ENCODE results near the gene KLHL41. TPM values are rescaled to one million over a fixed set of nuclear protein-coding genes. Genes with fewer than 3 reads are reported as not detected.
"Not testable (repeated sequence)": the region's sequence is repeated elsewhere in the genome, so short reads cannot be mapped to it uniquely, and the experiment has no call there.

KLHL41 gene
- total RNA-seq, 1 donor from 2014 or later, result 163 TPM

GRCh38 chr2:169546756-169547155 lies 37.3 kb downstream of the KLHL41 start:
- Histone ChIP-seq H3K9me3 (replicated peaks) (no peaks in the 10 kb centered on the region), H3K4me1 (peaks cover 11% of the 10 kb centered on the region), H3K27ac (replicated peaks) (no peak overlapping the region), H3K4me3 (no peak overlapping the region), H3K36me3 (peaks cover 74% of the 10 kb centered on the region), H3K27me3 (ENCODE audit: low read depth) (no peaks in the 10 kb centered on the region)
- intact Hi-C loops (cut with micrococcal nuclease), result no loop called here
- DNase-seq, result no peak
- TF ChIP-seq, protein P1, sequence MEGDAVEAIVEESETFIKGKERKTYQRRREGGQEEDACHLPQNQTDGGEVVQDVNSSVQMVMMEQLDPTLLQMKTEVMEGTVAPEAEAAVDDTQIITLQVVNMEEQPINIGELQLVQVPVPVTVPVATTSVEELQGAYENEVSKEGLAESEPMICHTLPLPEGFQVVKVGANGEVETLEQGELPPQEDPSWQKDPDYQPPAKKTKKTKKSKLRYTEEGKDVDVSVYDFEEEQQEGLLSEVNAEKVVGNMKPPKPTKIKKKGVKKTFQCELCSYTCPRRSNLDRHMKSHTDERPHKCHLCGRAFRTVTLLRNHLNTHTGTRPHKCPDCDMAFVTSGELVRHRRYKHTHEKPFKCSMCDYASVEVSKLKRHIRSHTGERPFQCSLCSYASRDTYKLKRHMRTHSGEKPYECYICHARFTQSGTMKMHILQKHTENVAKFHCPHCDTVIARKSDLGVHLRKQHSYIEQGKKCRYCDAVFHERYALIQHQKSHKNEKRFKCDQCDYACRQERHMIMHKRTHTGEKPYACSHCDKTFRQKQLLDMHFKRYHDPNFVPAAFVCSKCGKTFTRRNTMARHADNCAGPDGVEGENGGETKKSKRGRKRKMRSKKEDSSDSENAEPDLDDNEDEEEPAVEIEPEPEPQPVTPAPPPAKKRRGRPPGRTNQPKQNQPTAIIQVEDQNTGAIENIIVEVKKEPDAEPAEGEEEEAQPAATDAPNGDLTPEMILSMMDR (IDR thresholded peaks at IDR 0.05; ENCODE audit: borderline replicate concordance), result no peak

DNA sequence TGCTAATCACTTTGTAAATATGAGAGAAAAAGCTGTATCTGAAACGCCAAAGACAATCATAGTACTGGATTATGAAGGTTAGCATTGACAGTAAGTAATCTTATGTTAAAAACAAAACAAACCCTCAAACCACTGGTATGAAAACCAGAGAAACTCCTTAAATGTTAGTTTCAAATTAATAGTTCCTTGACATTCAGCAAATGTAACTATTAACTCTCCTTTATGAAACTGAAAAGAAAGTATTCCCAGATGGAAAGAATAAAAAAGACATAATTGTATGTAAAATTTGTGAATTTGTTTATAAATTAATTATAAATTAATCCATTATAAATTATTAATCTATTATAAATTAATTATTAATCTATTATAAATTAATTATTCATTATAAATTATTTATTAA lies 51.9 kb downstream of the KLHL41 start:
- peaks cover 56% of the 10 kb centered on the region for H3K36me3 ChIP-seq
- no peak overlapping the region for H3K4me3 ChIP-seq
- TF ChIP-seq, protein P1 (IDR thresholded peaks at IDR 0.05; ENCODE audit: borderline replicate concordance), result no peak
- no peaks in the 10 kb centered on the region for H3K9me3 ChIP-seq (replicated peaks)
- no peak overlapping the region for H3K27ac ChIP-seq (replicated peaks)
- intact Hi-C loops (cut with micrococcal nuclease), result no loop called here
- no peaks in the 10 kb centered on the region for H3K27me3 ChIP-seq (ENCODE audit: low read depth)
- H3K4me1 ChIP-seq, result no peaks in the 10 kb centered on the region
- no peak for DNase-seq

GRCh38 chr2:169562084-169562483 lies 52.6 kb downstream of the KLHL41 start:
- peaks cover 55% of the 10 kb centered on the region for H3K36me3 ChIP-seq
- H3K9me3 ChIP-seq (replicated peaks); DNase-seq; H3K4me1 ChIP-seq; H3K4me3 ChIP-seq; H3K27me3 ChIP-seq (ENCODE audit: low read depth); intact Hi-C loops (cut with micrococcal nuclease); H3K27ac ChIP-seq (replicated peaks): not testable (repeated sequence)

DNA sequence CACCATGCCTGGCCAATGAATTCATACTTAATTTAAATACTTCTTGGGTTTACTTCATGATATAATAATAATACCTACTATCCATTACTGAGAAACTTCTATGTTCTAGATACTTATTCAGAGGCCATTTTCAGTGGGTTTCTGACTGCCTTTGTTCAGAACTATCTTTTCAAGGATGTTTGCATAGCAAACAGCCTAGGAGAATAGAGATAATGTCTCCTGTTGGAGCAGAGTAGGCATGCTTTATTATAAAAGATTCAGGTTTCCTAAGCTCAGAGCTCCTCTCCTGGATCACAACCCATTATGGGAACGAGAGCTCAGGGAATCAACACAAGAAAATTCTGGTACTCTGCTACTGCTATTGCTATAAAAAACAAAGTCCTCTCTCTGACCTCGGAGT lies 53.0 kb downstream of the KLHL41 start:
- Histone ChIP-seq H3K9me3 (replicated peaks) (no peaks in the 10 kb centered on the region), H3K4me3 (no peak overlapping the region), H3K27ac (replicated peaks) (no peak overlapping the region), H3K27me3 (ENCODE audit: low read depth) (no peaks in the 10 kb centered on the region), H3K4me1 (no peaks in the 10 kb centered on the region), H3K36me3 (peaks cover 55% of the 10 kb centered on the region)
- TF ChIP-seq, protein P1 (IDR thresholded peaks at IDR 0.05; ENCODE audit: borderline replicate concordance), result no peak
- intact Hi-C loops (cut with micrococcal nuclease), result no loop called here
- DNase-seq, result no peak

DNA sequence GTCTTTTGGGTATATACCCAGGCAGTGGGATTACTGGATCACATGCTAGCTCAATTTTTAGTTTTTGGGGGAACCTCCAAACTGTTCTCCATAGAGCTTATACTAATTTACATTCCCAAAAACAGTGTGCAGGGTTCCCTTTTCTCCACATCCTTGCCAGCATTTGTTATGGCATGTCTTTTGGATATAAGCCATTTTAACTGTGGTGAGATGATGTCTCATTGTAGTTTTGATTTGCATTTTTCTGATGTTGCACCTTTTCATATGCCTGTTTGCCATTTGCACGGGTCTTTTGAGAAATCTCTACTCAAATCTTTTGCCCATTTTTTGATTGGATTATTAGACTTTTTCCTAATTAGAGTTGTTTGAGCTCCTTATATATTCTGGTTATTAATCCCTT lies 56.2 kb downstream of the KLHL41 start:
- Histone ChIP-seq H3K9me3 (replicated peaks) (no peaks in the 10 kb centered on the region), H3K4me3 (no peak overlapping the region), H3K27ac (replicated peaks) (no peak overlapping the region), H3K27me3 (ENCODE audit: low read depth) (no peaks in the 10 kb centered on the region), H3K36me3 (peaks cover 31% of the 10 kb centered on the region), H3K4me1 (peaks cover 14% of the 10 kb centered on the region)
- intact Hi-C loops (cut with micrococcal nuclease), result no loop called here
- TF ChIP-seq, protein P1 (IDR thresholded peaks at IDR 0.05; ENCODE audit: borderline replicate concordance), result no peak
- no peak for DNase-seq

DNA sequence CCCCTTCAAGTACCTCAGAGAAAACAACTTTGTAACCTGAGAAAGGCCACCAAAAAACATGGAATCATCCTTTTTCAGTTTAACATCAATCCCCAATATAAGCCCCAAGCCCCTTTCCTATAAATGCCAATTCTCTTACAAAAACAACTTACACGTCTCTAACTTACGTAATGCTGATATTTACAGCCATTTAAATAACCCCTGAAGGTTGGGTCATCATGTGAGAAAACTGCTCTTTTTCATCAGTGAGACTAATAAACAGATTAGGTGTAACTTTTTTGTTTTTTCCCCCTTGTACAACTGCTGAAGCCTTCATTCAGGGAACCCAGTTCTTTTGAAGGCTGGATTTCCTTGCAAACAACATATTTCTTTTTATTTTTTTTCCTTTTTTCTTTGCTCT lies 60.4 kb downstream of the KLHL41 start:
- Histone ChIP-seq H3K27ac (replicated peaks) (no peak overlapping the region), H3K4me1 (peaks cover 42% of the 10 kb centered on the region), H3K27me3 (ENCODE audit: low read depth) (no peaks in the 10 kb centered on the region), H3K9me3 (replicated peaks) (no peaks in the 10 kb centered on the region), H3K36me3 (peaks cover 18% of the 10 kb centered on the region), H3K4me3 (no peak overlapping the region)
- DNase-seq, result no peak
- TF ChIP-seq, protein P1 (IDR thresholded peaks at IDR 0.05; ENCODE audit: borderline replicate concordance), result no peak
- intact Hi-C loops (cut with micrococcal nuclease), result no loop called here

DNA sequence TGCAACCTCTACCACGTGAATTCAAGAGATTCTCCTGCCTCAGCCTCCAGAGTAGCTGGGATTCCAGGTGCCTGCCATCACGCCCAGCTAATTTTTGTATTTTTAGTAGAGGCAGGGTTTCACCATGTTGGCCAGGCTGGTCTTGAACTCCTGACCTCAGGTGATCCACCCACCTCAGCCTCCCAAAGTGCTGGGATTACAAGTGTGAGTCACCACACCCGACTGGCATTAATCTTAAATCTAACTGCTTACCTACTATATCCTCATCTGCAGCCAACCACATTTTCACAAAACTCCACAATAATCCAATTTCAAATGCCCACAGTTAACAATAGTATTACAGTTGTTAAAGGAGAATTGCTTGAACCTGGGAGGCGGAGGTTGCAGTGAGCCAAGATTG lies 61.2 kb downstream of the KLHL41 start:
- intact Hi-C loops (cut with micrococcal nuclease); H3K4me3 ChIP-seq; H3K27me3 ChIP-seq (ENCODE audit: low read depth); DNase-seq; H3K9me3 ChIP-seq (replicated peaks); H3K27ac ChIP-seq (replicated peaks): not testable (repeated sequence)
- H3K4me1 ChIP-seq, result peaks cover 42% of the 10 kb centered on the region
- H3K36me3 ChIP-seq, result peaks cover 13% of the 10 kb centered on the region

All from left ventricle myocardium inferior (tissue), 1 donor.